Stimulated activated naive CD8-positive, alpha-beta T cell treated with anti-CD3 and anti-CD28 coated beads, Interleukin-15, amount 100 ng/mL, for 72 hours (primary cell): Measurements from ENCODE around the gene CFAP157.
A peak's percentile ranks its signal among the peaks of the same experiment; 100 is the strongest.

ENCODE experiments used
- ATAC-seq: fragments of 150-1000 bp; cut with Tn5 transposase; 2 replicates; pipeline ENCODE4 v1.10.0; 2021; ENCODE audit warnings: mild to moderate bottlenecking, moderate library complexity
- DNase-seq, 2 donors: peaks; one replicate each; pipeline ENCODE4 v3.0.0; 2021 to 2022
- H3K27ac Mint-ChIP-seq, 2 donors: one replicate each; pipeline ENCODE4 v1.8.0; 2022; ENCODE audit warnings: mild to moderate bottlenecking in 2 of 2, mixed read lengths in 2 of 2, moderate library complexity in 2 of 2
- H3K27me3 Mint-ChIP-seq: one replicate; pipeline ENCODE4 v1.8.0; 2022; ENCODE audit warnings: mixed read lengths
- H3K4me1 Mint-ChIP-seq: one replicate; pipeline ENCODE4 v1.8.0; 2022; ENCODE audit warnings: mild to moderate bottlenecking, mixed read lengths
- H3K4me3 Mint-ChIP-seq, 2 donors: one replicate each; pipeline ENCODE4 v1.8.0; 2022; ENCODE audit warnings: mild to moderate bottlenecking in 2 of 2, mixed read lengths in 2 of 2, moderate library complexity in 1 of 2
- H3K9me3 Mint-ChIP-seq, 2 donors: one replicate each; pipeline ENCODE4 v1.8.0; 2022; ENCODE audit warnings: mixed read lengths in 2 of 2

The CFAP157 gene

DNA sequence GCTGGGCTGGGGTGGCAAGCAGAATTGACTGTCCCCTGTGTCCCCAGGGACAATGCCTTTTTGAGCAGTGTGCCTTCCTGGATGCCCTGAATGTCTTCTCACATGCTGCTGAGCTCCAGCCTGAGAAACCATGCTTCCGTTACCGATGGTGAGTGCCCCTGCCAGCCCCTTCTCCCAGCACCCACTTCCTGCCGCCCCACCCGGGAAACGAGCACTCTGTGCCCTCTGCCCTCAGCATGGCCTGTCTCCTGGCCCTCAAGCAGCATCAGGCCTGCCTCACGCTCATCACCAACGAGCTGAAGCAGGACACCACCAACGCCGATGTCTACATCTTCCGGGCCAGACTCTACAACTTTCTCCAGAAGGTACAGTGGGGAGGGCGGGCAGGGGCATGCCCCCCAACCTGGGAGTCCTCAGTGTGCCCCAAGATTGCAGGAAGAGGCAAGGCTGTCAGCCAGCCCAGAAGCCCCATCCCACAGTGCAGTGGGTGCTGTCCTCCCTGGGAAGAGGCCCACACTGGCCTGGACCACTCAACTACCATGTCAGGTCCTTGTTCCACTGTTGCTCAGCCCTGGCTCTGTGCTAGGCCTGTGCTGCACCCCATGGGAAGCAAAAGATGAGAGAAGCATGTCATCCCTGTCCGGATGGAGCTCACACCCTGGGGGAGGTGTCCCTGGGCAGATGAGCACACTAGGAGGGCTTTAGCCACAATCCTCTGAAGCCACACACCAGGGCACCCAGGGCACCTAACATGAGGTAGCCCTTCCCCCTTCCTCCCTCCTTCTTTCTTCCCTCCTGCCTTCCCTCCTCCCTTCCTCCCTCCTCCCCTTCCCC lies 13.5 kb downstream of the CFAP157 start:
- DNase-seq: no peak
- peak; percentile 10 for ATAC-seq
- Mint-ChIP-seq H3K4me1 (peaks cover 40% of the 10 kb centered on the region), H3K9me3 (no peaks in the 10 kb centered on the region), H3K27me3 (no peaks in the 10 kb centered on the region), H3K4me3 (peak overlapping the region; percentile 58 to 72), H3K27ac (peak overlapping the region; percentile 83 to 95)

DNA sequence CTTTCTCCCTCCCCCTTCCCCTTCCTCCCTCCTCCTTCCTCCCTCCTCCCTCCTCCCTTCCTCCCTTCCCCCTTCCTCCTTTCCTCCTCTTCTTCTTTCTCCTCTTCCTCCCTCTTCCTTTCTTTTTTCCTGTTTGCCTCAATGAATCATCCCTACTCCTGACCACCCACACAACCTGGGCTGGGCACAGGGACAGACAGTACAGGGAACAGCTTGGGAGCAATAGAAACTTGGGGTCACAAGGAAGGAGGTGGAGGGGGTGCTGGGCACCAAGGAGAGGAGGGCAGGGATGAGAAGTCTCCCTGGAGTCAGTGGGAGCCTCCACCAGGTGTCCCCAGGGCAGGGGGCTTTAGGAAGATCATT lies 14.1 kb downstream of the CFAP157 start:
- no peak for ATAC-seq
- Mint-ChIP-seq H3K4me1 (peaks cover 34% of the 10 kb centered on the region), H3K9me3 (no peaks in the 10 kb centered on the region), H3K4me3 (peak overlapping the region in 1 of 2 donors; percentile 57), H3K27me3 (no peaks in the 10 kb centered on the region), H3K27ac (peak overlapping the region; percentile 1 to 96)
- DNase-seq: no peak

DNA sequence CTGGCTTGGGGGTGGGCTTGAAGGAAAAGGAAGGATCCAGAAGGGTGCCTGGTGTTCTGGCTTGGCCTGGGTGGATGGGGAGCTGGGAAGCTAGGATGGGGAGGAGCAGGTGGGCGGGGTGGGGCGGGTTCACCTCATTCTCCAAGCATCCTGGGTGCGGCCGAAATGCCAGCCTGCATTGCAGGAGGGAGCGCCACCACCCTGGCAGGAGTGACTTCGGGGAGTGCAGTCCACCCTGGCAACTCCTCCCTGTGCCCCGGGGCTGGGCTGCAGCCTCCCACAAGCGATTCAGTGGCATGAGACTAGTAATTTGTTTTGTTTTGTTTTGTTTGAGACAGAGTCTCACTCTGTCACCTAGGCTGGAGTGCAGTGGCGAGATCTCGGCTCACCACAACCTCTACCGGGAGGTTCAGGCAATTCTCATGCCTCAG lies 14.6 kb downstream of the CFAP157 start:
- Mint-ChIP-seq H3K4me1 (peaks cover 29% of the 10 kb centered on the region), H3K27ac (peak overlapping the region; percentile 1 to 96), H3K4me3 (peak overlapping the region in 1 of 2 donors; percentile 33), H3K9me3 (no peaks in the 10 kb centered on the region), H3K27me3 (no peaks in the 10 kb centered on the region)
- no peak for DNase-seq
- ATAC-seq: no peak

DNA sequence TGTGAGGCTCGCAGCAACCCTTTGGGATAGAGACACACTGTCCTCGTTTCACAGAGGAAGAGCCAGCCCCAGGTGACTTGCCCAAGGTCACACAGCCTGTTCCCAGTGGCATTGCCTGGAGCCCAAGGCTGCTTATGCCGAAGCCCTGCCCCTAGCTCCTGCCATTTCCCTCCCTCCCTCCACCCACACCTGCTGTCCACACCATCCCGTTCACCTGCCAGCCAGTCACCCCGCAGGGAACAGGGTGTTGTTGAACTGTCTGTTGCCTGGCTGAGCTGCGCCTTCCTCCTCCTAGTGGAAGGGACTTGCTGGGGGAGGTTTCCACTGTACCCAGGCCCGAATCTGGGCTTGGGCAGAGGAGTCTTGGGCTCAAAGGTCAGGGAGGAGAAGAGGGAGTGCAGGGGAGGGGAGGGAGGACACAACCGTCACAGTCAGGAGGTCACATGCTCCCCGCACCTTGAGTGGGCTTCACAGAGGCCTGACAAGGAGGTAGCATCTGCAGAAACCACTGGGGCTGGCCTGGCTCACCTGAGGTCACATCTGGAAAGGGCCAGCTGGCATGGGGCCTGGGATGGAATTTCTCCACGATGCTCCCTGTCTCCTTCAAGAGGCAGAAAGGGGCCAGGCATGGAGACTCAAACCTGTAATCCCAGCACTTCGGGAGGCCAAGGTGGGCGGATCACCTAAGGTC lies 15.4 kb downstream of the CFAP157 start:
- Mint-ChIP-seq H3K4me3 (no peak overlapping the region), H3K9me3 (no peaks in the 10 kb centered on the region), H3K27ac (no peak overlapping the region), H3K4me1 (peaks cover 27% of the 10 kb centered on the region), H3K27me3 (no peaks in the 10 kb centered on the region)
- DNase-seq: no peak
- no peak for ATAC-seq

DNA sequence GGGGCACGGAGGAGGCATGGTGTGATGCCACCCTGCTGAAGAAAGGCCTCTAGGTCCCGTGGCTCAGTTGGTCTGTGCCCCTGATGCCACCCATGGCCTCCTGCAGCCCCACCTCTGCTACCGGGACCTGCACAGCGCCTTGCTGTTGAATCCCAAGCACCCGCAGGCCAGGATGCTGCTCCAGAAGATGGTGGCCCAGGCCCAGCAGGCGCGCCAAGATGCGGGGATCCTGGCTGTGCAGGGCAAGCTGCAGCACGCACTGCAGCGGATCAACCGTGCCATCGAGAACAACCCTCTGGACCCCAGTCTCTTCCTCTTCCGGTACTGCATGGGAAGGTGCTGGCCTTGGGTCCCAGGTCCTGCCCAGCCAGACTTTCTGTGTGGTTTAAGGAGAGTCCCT lies 16.2 kb downstream of the CFAP157 start:
- H3K27me3 Mint-ChIP-seq: no peaks in the 10 kb centered on the region
- DNase-seq (no peak), ATAC-seq (no peak)
- peaks cover 27% of the 10 kb centered on the region for H3K4me1 Mint-ChIP-seq
- no peak overlapping the region for H3K27ac Mint-ChIP-seq
- H3K4me3 Mint-ChIP-seq: no peak overlapping the region
- H3K9me3 Mint-ChIP-seq: no peaks in the 10 kb centered on the region

DNA sequence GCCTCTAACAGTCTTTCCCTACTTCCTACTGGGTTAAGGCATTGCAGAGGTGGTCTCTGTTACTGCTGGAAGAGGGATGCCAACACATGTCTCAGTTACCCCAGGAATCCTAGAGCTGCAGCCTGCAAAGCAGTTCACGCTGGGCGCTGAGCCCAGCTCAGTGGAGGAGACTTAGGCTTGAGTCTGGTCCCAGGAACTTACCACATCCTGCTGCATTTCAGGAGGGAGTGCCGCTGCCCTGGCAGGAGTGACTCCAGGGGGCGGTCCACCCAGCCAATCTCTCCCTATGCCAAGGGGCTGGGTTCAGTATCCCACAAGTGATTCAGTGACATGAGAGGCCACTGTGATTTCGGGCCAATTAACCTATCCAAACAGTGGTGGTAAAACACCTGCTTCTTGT lies 16.7 kb downstream of the CFAP157 start:
- no peak overlapping the region for H3K4me3 Mint-ChIP-seq
- no peak overlapping the region for H3K27ac Mint-ChIP-seq
- no peaks in the 10 kb centered on the region for H3K27me3 Mint-ChIP-seq
- ATAC-seq (no peak), DNase-seq (no peak)
- H3K4me1 Mint-ChIP-seq: peaks cover 27% of the 10 kb centered on the region
- H3K9me3 Mint-ChIP-seq: no peaks in the 10 kb centered on the region

DNA sequence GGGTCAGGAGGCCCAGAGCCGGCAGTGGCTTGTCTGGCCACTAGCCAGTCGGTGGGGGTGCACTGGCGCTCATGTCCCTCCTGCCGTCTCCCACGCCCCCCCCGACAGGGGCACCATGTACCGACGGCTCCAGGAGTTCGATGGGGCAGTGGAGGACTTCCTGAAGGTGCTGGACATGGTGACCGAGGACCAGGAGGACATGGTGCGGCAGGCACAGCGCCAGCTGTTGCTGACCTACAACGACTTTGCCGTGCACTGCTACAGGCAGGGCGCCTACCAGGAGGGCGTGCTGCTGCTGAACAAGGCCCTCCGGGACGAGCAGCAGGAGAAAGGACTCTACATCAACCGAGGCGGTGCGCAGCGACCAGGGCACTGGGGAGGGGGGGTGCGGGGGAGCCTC lies 17.2 kb downstream of the CFAP157 start:
- no peaks in the 10 kb centered on the region for H3K27me3 Mint-ChIP-seq
- peaks cover 27% of the 10 kb centered on the region for H3K4me1 Mint-ChIP-seq
- no peaks in the 10 kb centered on the region for H3K9me3 Mint-ChIP-seq
- ATAC-seq (no peak), DNase-seq (no peak)
- H3K27ac Mint-ChIP-seq: peak overlapping the region in 1 of 2 donors; percentile 74
- H3K4me3 Mint-ChIP-seq: no peak overlapping the region

DNA sequence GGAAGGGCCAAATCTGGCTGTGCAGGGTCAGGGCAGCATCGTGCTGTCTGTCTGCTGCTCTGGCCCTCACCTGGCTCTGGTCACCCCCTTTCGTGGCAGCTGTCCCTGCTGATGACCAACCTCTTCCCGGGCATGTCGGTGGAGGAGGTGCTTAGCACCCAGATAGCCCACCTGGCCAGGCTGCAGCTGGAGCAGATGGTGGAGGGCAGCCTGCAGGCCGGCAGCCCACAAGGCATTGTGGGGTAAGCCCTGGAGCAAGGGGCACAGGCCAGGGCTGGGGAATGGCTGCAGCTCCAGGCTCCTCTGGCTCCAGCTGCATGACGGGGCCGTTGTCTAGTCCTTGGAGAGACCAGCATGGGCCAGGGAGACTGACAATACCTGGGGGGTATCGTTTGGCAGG lies 20.1 kb downstream of the CFAP157 start:
- no peaks in the 10 kb centered on the region for H3K4me1 Mint-ChIP-seq
- no peak for DNase-seq
- H3K4me3 Mint-ChIP-seq: no peak overlapping the region
- no peaks in the 10 kb centered on the region for H3K27me3 Mint-ChIP-seq
- H3K27ac Mint-ChIP-seq: no peak overlapping the region
- ATAC-seq: no peak
- H3K9me3 Mint-ChIP-seq: no peaks in the 10 kb centered on the region

DNA sequence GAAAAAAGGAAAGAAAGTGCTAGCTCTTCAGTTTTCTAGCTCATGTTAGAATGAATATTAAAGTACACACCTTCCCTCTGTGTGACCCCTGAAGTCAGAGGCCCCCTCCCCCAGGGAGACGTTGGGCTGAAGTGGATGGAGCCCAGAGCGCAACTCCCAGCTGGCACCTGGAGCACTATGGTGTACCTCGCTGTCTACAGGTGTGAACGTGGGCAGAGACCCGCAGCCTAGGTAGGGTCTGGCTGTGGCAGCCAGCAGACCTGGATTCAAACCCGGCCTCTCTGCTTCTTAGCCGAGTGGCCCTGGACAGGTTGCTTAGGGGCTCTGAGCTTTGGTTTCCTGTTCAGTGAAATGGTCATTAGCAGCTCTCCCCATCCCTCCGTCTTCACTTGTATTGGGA lies 22.0 kb downstream of the CFAP157 start:
- Mint-ChIP-seq H3K27me3 (no peaks in the 10 kb centered on the region), H3K9me3 (no peaks in the 10 kb centered on the region), H3K4me1 (peaks cover 4% of the 10 kb centered on the region), H3K4me3 (no peak overlapping the region), H3K27ac (no peak overlapping the region)
- DNase-seq (no peak), ATAC-seq (no peak)

DNA sequence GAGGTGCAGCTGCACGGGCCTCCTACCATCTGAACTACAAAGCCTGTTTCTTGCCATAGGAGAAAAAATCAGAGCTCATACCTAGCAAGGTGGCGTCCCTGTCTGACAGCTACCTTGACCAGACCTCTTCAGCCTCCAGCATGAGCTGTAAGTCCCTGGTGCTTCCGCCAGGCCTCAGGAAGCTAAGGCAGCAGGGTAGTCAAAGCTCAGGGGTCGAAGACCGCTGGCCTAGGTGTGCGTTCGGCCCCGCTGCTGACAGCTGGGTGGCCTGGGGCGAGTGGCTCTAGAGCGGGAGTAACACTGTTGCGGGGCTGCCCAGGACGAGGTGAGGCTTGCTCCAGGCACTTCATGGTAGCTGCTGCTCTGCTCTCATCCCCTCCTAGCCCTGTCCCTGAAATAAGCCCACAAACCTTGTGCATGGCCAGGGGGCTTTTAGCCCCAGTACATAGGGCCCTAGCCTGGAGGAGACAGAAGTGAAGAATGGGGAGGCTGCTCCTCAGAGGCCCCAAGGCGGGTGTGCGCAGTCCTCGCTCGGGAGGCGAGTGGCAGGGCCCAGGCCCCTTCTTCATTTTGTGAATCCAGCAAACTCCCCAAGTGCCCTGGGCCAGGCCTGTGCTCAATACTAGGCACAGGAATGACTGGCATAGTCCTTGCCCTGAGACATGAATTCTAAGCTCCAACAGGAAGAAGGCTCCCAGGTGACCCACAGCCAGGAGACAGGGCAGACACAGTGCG lies 22.9 kb downstream of the CFAP157 start:
- H3K4me3 Mint-ChIP-seq: no peak overlapping the region
- H3K27ac Mint-ChIP-seq: peak overlapping the region in 1 of 2 donors; percentile 37

DNA sequence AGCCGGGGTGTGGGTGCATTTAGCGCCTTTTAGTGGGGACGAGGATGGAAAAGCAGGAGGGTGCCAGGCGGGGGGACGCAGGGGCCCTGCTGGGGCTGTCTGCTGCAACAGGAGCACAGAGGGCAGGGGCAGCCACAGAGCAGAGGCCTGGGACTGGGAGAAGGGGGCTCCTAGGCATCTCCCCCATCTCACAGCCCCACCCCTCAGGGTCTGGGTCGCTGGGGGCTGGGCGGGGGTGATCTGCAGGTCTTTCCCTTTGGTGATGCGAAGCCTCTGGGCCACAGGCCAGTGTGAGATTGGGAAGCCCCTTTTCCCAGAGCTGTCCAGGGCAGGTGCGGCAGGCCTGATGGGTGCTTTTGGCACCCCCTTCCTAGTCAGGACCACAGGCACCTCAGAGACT lies 23.5 kb downstream of the CFAP157 start:
- Mint-ChIP-seq H3K9me3 (no peaks in the 10 kb centered on the region), H3K4me3 (no peak overlapping the region), H3K27ac (no peak overlapping the region), H3K4me1 (peaks cover 11% of the 10 kb centered on the region), H3K27me3 (no peaks in the 10 kb centered on the region)
- ATAC-seq: no peak
- DNase-seq: no peak

More for the DNA sequence above, 22.9 kb downstream of the CFAP157 start:
- Mint-ChIP-seq H3K27me3 (no peaks in the 10 kb centered on the region), H3K4me1 (peaks cover 11% of the 10 kb centered on the region), H3K9me3 (no peaks in the 10 kb centered on the region)
- no peak for ATAC-seq
- DNase-seq: no peak

DNA sequence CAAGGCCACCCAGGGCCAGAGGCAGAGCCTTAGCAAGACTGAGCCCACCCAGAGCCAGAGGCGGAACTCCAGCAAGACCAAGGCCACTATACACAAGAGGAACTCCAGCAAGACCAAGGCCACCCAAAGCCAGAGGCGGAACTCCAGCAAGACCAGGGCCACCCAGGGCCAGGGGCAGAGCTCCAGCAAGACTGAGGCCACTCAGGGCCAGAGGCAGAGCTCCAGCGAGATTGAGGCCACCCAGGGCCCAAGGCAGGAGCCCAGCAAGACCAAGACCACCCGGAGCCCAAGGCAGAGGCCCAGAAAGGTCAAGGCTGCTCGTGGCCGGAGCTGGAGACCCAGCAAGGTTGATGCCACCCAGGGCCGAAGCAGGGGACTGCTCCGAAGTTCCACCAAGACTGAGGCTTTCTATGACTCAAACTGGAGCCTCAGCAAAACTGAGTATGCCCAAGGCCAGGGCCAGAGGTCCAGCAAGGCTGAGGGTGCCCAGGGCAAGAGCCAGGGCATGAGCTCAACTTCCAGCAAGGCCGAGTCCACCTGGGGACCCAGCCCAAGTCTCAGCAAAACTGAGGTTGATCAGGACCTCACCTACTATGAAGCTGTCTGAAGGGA lies 24.1 kb downstream of the CFAP157 start:
- ATAC-seq (no peak), DNase-seq (no peak)
- H3K4me3 Mint-ChIP-seq: no peak overlapping the region
- peaks cover 11% of the 10 kb centered on the region for H3K4me1 Mint-ChIP-seq
- H3K27ac Mint-ChIP-seq: no peak overlapping the region
- H3K9me3 Mint-ChIP-seq: no peaks in the 10 kb centered on the region
- no peaks in the 10 kb centered on the region for H3K27me3 Mint-ChIP-seq

DNA sequence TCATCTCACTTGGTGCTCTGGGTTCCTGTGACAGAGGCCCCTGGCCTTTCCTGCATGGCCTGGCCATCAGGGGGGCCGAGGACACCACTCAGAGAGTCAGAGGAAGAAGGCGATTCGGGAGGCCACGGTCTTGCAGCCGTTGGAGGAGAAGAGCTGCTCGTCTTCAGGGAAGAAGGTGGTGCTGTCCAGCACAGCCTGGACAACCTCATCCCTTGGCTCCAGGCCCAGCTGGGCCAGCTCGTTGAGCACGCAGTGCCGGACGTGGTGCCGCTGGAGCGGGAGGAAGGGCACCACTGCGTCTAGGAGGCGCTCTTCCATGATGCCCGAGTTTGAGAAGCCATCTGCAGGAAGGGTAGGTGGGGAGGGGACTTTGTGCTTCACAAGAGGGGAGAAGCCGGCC lies 25.1 kb downstream of the CFAP157 start:
- Mint-ChIP-seq H3K27ac (no peak overlapping the region), H3K27me3 (no peaks in the 10 kb centered on the region), H3K4me3 (no peak overlapping the region), H3K9me3 (no peaks in the 10 kb centered on the region), H3K4me1 (peaks cover 11% of the 10 kb centered on the region)
- no peak for DNase-seq
- no peak for ATAC-seq

DNA sequence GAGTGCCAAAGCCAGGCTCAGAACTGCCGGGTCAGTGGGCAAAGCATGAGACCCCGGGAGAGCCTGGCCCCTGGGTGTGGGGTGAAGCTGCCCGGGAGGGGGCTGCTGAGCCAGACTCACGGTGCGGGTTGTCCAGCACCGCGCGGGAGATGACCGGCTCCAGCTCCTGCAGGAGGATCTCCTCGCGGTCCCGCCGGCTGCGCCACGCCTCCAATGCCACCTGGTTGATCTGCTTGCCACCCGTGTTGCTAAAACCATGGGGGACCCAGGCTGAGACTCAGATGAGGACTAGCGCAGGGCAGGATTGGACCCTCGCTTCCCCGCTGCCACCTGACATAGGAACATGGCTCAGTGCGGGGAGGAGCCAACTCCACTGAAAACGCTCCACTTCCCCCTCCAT lies 25.7 kb downstream of the CFAP157 start:
- peaks cover 11% of the 10 kb centered on the region for H3K4me1 Mint-ChIP-seq
- ATAC-seq (no peak), DNase-seq (no peak)
- no peaks in the 10 kb centered on the region for H3K27me3 Mint-ChIP-seq
- no peak overlapping the region for H3K4me3 Mint-ChIP-seq
- H3K9me3 Mint-ChIP-seq: no peaks in the 10 kb centered on the region
- H3K27ac Mint-ChIP-seq: no peak overlapping the region

DNA sequence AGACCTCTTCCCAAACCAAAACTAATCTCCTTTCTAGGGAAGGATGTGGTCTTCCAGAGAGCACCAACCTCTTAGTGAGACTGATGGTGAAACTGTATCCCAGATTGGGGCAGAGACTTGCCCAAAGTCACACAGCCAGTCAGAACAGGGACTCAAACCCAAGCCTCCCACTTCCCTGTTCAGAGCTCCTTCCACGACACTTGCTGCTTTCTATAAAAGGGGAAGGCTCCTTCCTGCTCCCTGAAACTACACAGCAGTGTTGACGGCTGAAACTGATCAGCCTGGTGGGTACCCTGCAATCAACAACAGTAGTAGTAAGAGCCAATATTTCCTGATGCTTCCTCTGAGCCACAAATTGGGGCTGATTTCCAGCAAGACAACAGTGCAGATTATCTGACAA lies 26.8 kb downstream of the CFAP157 start:
- ATAC-seq (no peak), DNase-seq (no peak)
- Mint-ChIP-seq H3K4me3 (peak overlapping the region; percentile 76 to 85), H3K9me3 (no peaks in the 10 kb centered on the region), H3K27ac (peak overlapping the region in 1 of 2 donors; percentile 34), H3K27me3 (no peaks in the 10 kb centered on the region), H3K4me1 (peaks cover 11% of the 10 kb centered on the region)
